IMR-90 (cell line): ENCODE measurements around the gene SELENOH. TPM values are rescaled to one million over a fixed set of nuclear protein-coding genes. Genes with fewer than 3 reads are reported as not detected.

ENCODE experiments used
- microRNA-seq, 2 experiments: library from miRNA; stranded (forward) in 1 of 2; unstranded in 1 of 2; fragments of 10-50 nt in 1 of 2; fragments of <30 nt in 1 of 2; gene quantifications in 1 of 2; microRNA quantifications in 1 of 2; one replicate each; pipeline versions ENCODE3 to v1.1.0; 2013 to 2020; ENCODE audit not compliant: insufficient read depth in 1 of 2, insufficient read length in 1 of 2, unreplicated experiment in 1 of 2
- polyA plus RNA-seq, 3 experiments: library from polyadenylated mRNA; depleted of rRNA; stranded (reverse); fragments of >200 nt; gene quantifications; 2 replicates each; pipeline ENCODE4 v1.2.3, GENCODE V29; 2012; ENCODE audit warnings: low replicate concordance in 1 of 3
- small RNA-seq, 5 experiments: library from RNA; depleted of rRNA; stranded (forward); fragments of <200 nt; gene quantifications; one replicate each; pipeline ENCODE3, GENCODE V24; 2012
- total RNA-seq: library from RNA; depleted of rRNA; stranded (reverse); fragments of >200 nt; gene quantifications from 2 replicates; pipeline ENCODE4 v1.2.3, GENCODE V29; 2012; rRNA removed

The SELENOH gene
- total and polyA plus RNA-seq, 2 of the 4 experiments (the other 2 are of a cell fraction): 40.3 to 107 TPM

Small RNAs within 50 kb of the gene (microRNA-seq; reads per million reads assigned to microRNA genes)
- gene AP001931.1 (ENCODE audit: insufficient read depth, insufficient read length) (not detected), gene TMX2-CTNND1 (ENCODE audit: insufficient read depth, insufficient read length) (not detected)

Small RNAs within 50 kb of the gene (small RNA-seq; reads per million reads assigned to genes)
- gene AP001931.1 (0 reads per million in 5 experiments), gene TMX2-CTNND1 (0 reads per million in 5 experiments)

Other genes with a start within 250 kb of the SELENOH start
- 8.6 and 10.0 TPM in 2 replicates for gene SLC43A1, start 225.8 kb upstream of the SELENOH start, total RNA-seq
- gene SLC43A1, start 225.8 kb upstream of the SELENOH start, polyA plus RNA-seq (2012; rRNA removed): 15.9 and 17.0 TPM in 2 replicates
- 70.0 and 96.8 TPM in 2 replicates for gene TIMM10, start 210.7 kb upstream of the SELENOH start, total RNA-seq
- 135 and 148 TPM in 2 replicates for gene TIMM10, start 210.7 kb upstream of the SELENOH start, polyA plus RNA-seq (2012; rRNA removed)
- gene SMTNL1, start 203.9 kb upstream of the SELENOH start, total RNA-seq: not detected in 2 replicates
- gene SMTNL1, start 203.9 kb upstream of the SELENOH start, polyA plus RNA-seq (2012; rRNA removed): not detected in 2 replicates
- 34.4 and 37.5 TPM in 2 replicates for gene UBE2L6, start 173.8 kb upstream of the SELENOH start, total RNA-seq
- gene UBE2L6, start 173.8 kb upstream of the SELENOH start, polyA plus RNA-seq (2012; rRNA removed): 46.7 and 51.7 TPM in 2 replicates
- 2.0 and 2.2 TPM in 2 replicates for gene SERPING1, start 143.8 kb upstream of the SELENOH start, total RNA-seq
- gene SERPING1, start 143.8 kb upstream of the SELENOH start, polyA plus RNA-seq (2012; rRNA removed): 27.5 and 30.7 TPM in 2 replicates
- gene YPEL4, start 91.6 kb upstream of the SELENOH start, total RNA-seq: under 0.01 and 0.18 TPM in 2 replicates
- 0.57 and 0.79 TPM in 2 replicates for gene YPEL4, start 91.6 kb upstream of the SELENOH start, polyA plus RNA-seq (2012; rRNA removed)
- 24.0 and 26.7 TPM in 2 replicates for gene CLP1, start 83.7 kb upstream of the SELENOH start, total RNA-seq
- gene CLP1, start 83.7 kb upstream of the SELENOH start, polyA plus RNA-seq (2012; rRNA removed): 16.3 and 16.5 TPM in 2 replicates
- gene ZDHHC5, start 73.4 kb upstream of the SELENOH start, total RNA-seq: 19.4 and 21.4 TPM in 2 replicates
- 44.0 and 45.7 TPM in 2 replicates for gene ZDHHC5, start 73.4 kb upstream of the SELENOH start, polyA plus RNA-seq (2012; rRNA removed)
- 14.0 and 14.7 TPM in 2 replicates for gene MED19, start 29.3 kb upstream of the SELENOH start, total RNA-seq
- gene MED19, start 29.3 kb upstream of the SELENOH start, polyA plus RNA-seq (2012; rRNA removed): 35.0 and 40.9 TPM in 2 replicates
- 72.5 and 103 TPM in 2 replicates for gene TMX2, start 28.9 kb upstream of the SELENOH start, total RNA-seq
- gene TMX2, start 28.9 kb upstream of the SELENOH start, polyA plus RNA-seq (2012; rRNA removed): 60.3 and 70.4 TPM in 2 replicates
- not detected in 2 replicates for gene BTBD18, start 10.3 kb downstream of the SELENOH start, total RNA-seq
- not detected in 2 replicates for gene BTBD18, start 10.3 kb downstream of the SELENOH start, polyA plus RNA-seq (2012; rRNA removed)
- gene CTNND1, start 20.3 kb downstream of the SELENOH start, total RNA-seq: 193 and 229 TPM in 2 replicates
- 80.5 and 88.5 TPM in 2 replicates for gene CTNND1, start 20.3 kb downstream of the SELENOH start, polyA plus RNA-seq (2012; rRNA removed)